Kasumi-1 (cell line): ENCODE data around the gene ATAD3C.

Source experiments
- DNase-seq, 2 experiments: peaks; one replicate each; lab custom pipeline; 2025; lab: John Stamatoyannopoulos, UW

Gene ATAD3C

GRCh38 chr1:1430992-1431844 lies 18.3 kb upstream of the ATAD3C start:
- peak in 1 of 2 experiments; percentile 11 for DNase-seq

GRCh38 chr1:1431845-1432273 lies 17.6 kb upstream of the ATAD3C start:
- DNase-seq = no peak

GRCh38 chr1:1432274-1432950 lies 17.1 kb upstream of the ATAD3C start:
- no peak for DNase-seq

DNA sequence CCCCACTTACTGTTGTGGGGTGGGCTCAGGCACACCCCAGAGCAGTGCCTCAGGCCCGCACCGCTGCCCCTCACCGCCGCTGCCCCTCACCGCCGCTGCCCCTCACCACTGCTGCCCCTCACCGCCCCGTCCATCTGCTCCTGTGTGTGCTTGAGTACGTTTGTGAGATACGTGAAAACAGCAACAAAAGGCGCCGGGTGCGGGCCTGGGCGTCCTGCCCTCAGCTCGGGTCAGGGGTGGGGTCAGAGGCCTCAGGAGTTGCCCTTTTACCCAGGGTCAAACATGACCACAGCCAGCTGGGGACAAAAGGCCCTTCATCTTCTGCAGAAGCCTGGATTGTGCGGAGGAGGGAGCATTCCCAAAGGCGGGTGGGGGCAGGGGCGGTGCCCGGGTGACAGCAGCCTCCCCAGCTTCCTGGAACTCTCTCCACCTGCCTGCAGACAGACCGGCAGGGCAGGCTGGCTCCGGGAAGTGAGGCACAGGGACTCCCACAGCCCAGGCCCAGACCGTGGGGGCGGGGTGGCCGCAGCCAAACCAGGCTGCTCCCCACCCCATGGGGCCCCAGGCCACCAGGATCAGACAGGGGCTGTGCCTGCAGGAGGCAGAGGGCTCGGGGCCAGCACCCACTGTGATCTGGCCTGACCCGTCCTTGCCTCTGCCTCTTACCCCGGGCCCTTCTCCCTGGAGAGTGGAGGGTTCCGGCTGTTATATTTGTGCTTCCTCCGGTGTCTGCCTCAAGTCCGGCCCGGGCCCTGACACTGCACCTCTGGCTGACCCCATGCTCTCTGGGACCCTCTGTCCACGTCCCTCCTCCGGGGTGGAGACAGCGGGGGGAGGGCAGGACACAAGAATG lies 16.3 kb upstream of the ATAD3C start:
- DNase-seq = peak; percentile 51 to 62

- peak; percentile 14 to 53 for DNase-seq
Measured at GRCh38 chr1:1433804-1434130, 15.7 kb upstream of the ATAD3C start.

DNA sequence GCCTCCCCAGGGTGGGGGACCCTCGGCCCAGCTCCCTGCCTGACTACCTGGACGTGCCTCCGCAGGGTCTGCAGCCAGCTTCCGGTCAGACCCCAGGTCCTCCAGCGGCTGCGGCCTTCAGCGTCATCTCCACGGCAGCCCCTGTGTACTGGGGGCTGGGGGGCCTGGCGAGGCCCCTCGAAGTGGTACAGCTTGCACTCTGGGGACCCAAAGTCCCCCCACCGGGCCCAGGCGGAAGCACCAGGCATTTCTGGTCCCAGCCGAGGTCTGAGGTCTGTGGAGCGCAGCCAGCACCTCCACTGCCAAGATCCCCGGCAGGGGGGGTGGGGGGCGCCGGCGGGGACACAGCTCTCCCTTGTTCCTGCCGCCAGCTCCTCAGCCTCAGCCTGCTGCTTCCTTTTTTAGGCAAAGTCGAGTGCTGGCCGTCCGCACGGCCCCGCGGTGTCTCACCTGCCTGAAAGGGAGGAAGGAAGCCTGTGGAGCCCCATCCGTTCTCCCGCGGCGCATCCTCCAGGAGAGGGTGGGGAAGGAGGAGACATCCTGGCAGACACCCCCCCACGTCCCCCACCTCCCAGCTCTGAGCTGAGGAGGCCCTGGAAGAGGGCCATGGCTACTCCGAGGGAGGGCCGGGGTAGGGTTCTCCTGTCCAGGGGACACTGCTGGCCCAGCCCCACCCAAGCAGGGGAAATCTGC lies 15.2 kb upstream of the ATAD3C start:
- DNase-seq = peak; percentile 83 to 85

GRCh38 chr1:1434824-1435105 lies 14.7 kb upstream of the ATAD3C start:
- no peak for DNase-seq

DNA sequence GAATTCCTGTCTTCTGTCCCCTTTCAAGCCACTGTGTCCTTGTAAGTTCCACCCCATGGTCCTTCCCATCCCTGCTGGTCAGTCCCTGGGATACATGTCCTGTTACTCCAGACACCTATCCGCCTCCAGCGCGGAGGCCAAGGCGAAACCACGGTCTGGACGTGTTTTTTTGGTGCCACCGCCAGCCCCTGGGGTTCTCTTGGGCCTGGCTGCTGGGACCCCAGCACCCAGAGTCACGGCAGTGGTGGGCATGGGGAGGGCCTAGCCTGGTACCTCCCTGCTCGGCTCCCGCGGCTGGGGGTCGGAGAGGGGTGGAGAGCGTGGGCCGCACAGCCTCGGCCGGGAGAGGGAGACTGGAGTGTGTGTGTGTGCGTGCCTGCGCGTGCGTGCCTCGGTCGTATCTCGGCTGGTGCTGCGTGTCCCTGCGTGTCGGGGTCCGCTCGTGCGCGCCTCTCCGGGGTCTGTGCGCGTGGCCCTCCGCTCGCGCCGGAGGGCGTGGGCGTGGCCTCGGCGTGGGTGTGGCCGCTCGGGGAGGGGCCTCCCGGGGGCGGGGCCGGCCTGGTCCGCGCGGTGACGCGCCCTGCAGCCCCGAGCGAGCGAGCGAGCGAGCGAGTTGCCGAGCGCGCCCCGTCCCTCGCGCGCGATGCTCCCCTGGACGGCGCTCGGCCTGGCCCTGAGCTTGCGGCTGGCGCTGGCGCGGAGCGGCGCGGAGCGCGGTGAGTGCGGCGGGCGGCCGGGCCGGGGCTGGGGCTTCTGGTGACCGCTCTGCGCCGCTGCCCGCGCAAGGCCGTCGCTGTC lies 14.2 kb upstream of the ATAD3C start, which contains the start of gene VWA1:
Gene VWA1, plus strand, starts transcription at position 585 of the 798 bp plus-strand sequence. Its CDS starts 59 bp downstream, at position 644.
- peak; percentile 27 to 46 for DNase-seq

- DNase-seq = no peak
Measured at GRCh38 chr1:1435911-1436629, 13.4 kb upstream of the ATAD3C start.

DNA sequence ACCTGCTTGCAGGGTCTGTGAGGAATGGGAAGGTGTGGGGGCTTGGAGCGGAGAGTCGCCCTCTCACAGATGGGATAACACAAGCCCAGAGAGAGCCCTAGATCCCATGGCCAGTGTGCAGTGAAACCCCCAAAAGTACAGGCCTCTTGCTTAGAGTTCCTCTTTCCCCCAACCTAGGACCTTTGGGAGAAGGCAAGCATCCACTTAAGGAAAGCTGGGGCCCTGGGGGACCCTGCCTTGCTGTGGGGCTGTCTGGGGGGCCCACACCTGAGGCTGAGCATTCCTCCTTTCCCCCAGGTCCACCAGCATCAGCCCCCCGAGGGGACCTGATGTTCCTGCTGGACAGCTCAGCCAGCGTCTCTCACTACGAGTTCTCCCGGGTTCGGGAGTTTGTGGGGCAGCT lies 12.9 kb upstream of the ATAD3C start:
- no peak for DNase-seq

DNA sequence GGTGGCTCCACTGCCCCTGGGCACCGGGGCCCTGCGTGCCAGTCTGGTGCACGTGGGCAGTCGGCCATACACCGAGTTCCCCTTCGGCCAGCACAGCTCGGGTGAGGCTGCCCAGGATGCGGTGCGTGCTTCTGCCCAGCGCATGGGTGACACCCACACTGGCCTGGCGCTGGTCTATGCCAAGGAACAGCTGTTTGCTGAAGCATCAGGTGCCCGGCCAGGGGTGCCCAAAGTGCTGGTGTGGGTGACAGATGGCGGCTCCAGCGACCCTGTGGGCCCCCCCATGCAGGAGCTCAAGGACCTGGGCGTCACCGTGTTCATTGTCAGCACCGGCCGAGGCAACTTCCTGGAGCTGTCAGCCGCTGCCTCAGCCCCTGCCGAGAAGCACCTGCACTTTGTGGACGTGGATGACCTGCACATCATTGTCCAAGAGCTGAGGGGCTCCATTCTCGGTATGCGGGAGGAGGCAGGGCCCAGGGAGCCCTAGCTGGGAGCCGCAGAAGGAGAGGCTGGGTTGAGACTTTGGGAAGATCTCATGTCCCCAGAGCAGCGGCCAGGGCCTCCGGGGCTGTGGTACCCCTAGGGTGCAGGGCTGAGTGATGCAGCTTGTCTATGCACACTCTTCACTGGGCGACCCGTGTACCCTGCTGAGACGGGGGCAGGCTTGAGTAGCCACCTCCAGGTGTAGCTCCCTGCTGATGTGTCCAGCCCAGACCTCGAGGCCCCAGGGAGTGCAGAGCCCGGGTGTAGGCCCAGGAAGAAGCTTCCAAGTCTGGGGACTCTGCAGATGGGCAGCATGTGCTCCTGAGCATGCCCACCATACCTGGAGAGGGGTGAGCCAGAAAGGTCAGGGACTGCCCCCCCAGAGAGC lies 12.2 kb upstream of the ATAD3C start:
- no peak for DNase-seq

DNA sequence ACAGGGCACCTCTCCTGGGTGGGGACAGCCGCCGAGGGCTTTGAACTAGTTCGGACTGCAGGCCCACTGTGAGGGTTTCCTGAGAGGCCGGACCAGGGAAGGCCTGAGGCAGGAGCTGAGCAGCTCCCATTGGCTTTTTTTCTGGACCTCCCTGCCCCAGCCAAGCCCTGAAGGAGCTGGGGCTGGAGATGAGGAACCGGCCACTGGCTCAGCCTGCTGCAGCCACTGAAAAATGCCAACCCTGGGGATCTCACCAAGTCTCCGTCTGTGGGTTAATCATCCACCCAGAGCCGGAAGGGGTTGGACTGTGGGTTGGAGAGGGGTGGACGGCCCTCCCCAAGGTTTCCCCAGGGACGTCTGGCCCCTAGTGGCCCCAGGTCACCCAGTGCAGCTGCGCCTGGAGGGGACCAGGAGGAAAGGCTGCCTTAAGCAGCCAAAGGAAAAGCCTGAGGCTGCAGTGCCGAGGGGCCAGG lies 11.5 kb upstream of the ATAD3C start:
- DNase-seq = no peak

- DNase-seq = no peak
Measured at GRCh38 chr1:1438531-1439381, 10.7 kb upstream of the ATAD3C start.

- DNase-seq = no peak
Measured at GRCh38 chr1:1439546-1440261, 9.8 kb upstream of the ATAD3C start.

DNA sequence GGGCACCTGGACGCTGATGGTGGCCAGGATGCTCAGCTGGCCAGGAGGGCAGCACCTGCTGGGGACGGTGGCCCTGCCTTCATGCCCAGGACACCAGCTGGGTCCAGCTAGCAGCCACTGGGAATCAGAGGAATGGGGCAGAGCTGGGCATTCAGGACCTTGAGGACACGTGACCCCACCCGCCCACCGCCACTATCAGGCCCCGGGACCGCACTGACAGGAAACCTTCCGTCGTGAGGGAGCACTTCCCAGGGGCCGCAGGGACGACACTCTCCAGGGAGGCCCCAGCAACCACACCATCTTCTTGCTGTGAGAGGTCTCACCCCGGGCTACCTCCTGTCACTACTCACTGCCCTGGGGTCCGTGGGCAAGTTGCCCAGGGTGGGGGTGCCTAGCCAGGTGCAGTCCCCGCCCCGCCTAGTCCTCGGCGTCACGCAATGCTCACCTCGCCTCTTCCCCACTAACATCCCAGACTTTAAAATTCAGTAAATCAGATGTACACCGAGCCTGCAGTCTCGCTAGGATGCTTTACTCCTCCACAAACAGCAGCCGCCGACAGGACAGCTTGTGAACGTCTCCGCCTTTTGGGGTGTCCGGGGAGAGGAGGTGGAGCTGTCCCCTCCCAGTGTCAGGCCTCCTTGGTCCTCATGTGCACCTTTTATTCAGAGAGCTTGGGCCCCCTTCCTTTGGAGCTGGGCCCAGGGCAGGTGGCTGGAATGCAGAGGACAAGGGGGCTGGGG lies 9.1 kb upstream of the ATAD3C start:
- no peak for DNase-seq

- DNase-seq = peak; percentile 13 to 30
Measured at GRCh38 chr1:1441002-1441888, 8.2 kb upstream of the ATAD3C start.
